Epithelial cell of proximal tubule (primary cell): ENCODE results near the gene SLC2A5. TPM values are rescaled to one million over a fixed set of nuclear protein-coding genes. Genes with fewer than 3 reads are reported as not detected.
A peak's percentile ranks its signal among the peaks of the same experiment; 100 is the strongest.

Experiments used
- DNase-seq: peaks from one replicate; pipeline ENCODE4 v3.0.0-alpha.2; 2011; ENCODE audit warnings: low read depth
- H3K4me3 ChIP-seq: 2 replicates; pipeline ENCODE4 v1.5.1; 2011; ENCODE audit warnings: low read depth, mild to moderate bottlenecking, low read length
- total RNA-seq: library from RNA; depleted of rRNA; stranded (reverse); fragments of >200 nt; gene quantifications from 2 replicates; pipeline ENCODE4 v1.2.3, GENCODE V29; 2015
- TF ChIP-seq, protein P1 (sequence below): conservative IDR thresholded peaks from 2 replicates; pipeline ENCODE4 v1.5.1; 2012; ENCODE audit warnings: low read depth, mild to moderate bottlenecking, low read length

The SLC2A5 gene
- total RNA-seq, 1 donor from 2014 or later: not detected

GRCh38 chr1:8989061-8989460 is 80.4 kb downstream of the SLC2A5 start:
- TF ChIP-seq, protein P1, sequence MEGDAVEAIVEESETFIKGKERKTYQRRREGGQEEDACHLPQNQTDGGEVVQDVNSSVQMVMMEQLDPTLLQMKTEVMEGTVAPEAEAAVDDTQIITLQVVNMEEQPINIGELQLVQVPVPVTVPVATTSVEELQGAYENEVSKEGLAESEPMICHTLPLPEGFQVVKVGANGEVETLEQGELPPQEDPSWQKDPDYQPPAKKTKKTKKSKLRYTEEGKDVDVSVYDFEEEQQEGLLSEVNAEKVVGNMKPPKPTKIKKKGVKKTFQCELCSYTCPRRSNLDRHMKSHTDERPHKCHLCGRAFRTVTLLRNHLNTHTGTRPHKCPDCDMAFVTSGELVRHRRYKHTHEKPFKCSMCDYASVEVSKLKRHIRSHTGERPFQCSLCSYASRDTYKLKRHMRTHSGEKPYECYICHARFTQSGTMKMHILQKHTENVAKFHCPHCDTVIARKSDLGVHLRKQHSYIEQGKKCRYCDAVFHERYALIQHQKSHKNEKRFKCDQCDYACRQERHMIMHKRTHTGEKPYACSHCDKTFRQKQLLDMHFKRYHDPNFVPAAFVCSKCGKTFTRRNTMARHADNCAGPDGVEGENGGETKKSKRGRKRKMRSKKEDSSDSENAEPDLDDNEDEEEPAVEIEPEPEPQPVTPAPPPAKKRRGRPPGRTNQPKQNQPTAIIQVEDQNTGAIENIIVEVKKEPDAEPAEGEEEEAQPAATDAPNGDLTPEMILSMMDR: no peak
- H3K4me3 ChIP-seq: no peak overlapping the region
- no peak for DNase-seq

GRCh38 chr1:8988618-8988967 is 80.8 kb downstream of the SLC2A5 start:
- DNase-seq: no peak
- no peak overlapping the region for H3K4me3 ChIP-seq
- TF ChIP-seq, protein P1: no peak

DNA sequence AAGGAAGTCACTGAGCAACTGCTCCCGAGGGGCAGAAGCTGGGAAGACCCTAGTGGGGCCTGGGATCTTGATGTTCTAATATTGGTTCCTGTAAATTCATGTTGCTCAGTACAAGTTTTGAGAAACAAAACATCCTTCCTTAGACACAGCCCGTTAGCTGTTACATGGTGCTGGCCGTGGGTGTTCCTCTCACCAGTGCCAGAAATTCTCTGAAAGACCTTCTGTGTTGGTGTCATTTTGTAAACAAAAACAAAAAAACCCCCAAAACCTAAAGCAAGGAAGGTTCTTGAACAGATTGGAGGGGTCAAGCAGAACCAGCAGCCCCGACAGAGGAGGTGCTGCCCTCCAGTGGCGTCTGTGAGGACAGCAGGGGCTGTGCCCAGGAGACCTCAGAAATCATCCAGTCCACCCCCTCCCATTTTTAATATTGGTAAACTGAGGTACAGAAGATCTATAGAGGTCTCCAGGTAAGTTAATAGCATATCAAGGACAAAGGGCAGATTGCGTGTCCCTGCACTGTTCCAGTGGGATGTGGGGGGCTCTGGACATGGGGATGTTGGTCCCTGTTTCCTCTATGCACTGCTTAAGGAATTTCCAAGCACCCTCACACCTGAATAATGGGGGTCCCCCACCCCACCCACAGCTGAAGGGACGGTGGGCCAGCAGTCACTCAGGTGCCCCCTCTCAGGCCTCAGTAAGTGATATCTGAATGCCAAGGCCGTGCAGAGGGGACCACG is 81.4 kb downstream of the SLC2A5 start:
- H3K4me3 ChIP-seq: no peak overlapping the region
- TF ChIP-seq, protein P1: peak; percentile 89
- no peak for DNase-seq

DNA sequence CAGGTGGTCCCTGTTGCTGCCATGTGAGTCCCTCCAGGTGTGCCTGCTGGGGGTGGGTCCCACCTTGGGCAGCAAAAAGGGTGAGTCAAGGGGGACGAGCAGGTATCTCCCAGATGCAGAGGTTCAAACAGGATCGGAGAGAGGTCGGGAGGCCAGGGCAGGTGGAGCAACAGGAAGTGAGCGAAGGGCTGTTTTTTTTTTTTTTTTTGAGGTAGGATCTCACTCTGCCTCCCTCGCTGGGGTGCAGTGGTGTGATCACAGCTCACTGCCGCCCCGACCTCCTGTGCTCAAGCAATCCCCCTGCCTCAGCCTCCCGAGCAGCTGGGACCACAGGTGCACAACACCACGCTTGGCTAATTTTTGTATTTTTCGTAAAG is 82.6 kb downstream of the SLC2A5 start:
- TF ChIP-seq, protein P1: no peak
- H3K4me3 ChIP-seq: no peak overlapping the region
- no peak for DNase-seq

DNA sequence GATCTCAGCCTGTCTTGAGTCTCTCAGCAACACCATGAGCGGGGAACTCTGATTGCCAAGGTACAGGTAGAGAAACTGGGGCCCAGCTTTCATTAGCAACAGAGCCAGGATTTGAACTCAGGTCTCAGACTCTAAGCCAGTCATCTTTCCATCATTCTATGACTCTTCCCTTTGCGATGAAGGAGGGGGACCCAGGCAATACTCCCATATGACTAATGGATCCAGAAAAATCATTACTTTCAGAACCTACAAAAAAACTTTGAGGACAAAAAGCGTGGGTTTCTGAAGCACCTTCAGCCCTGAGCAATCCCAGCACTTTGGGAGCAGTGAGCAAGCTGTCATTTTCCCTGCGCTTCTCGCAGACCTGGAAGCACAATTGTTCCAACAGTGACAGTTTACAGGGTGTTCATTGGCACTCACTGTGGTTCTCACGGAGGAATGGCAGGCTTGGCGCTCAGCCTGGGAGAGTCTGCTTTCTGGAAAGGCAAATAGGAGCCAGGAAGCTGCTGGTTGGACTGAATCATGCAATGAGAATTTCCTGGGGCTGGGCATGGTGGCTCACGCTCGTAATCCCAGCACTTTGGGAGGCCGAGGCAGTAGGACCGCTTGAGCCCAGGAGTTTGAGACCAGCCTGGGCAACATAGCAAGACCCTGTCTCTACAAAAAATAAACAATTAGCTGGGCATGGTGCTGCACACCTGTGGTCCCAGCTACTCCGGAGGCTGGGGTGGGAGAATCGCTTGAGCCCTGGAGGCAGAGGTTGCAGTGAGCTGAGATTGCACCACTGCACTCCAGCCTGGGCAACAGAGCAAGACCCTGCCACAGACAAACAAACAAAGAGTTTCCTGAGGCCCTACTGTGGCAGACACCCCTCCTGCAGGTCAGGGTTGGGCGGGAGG is 83.3 kb downstream of the SLC2A5 start:
- peak; percentile 74 for DNase-seq
- no peak overlapping the region for H3K4me3 ChIP-seq
- TF ChIP-seq, protein P1: no peak

Other genes with a start within 250 kb of the SLC2A5 start
- gene ENO1, start 190.9 kb downstream of the SLC2A5 start, total RNA-seq: 2,577 and 2,907 TPM in 2 replicates
- not detected in 2 replicates for gene CA6, start 123.8 kb downstream of the SLC2A5 start, total RNA-seq
- not detected in 2 replicates for gene SLC2A7, start 43.2 kb downstream of the SLC2A5 start, total RNA-seq
- 1.7 and 3.0 TPM in 2 replicates for gene GPR157, start 59.5 kb upstream of the SLC2A5 start, total RNA-seq
- 7.5 and 10.7 TPM in 2 replicates for gene H6PD, start 165.1 kb upstream of the SLC2A5 start, total RNA-seq
- 20.0 and 20.8 TPM in 2 replicates for gene SPSB1, start 223.3 kb upstream of the SLC2A5 start, total RNA-seq